Lung microvascular endothelial cell (primary cell): Measurements from ENCODE around the gene SCFD2. TPM values are rescaled to one million over a fixed set of nuclear protein-coding genes. Genes with fewer than 3 reads are reported as not detected.
"Not testable (repeated sequence)": the region's sequence is repeated elsewhere in the genome, so short reads cannot be mapped to it uniquely, and the experiment has no call there.

Source experiments
- DNase-seq, 2 donors: peaks; one replicate each; pipeline versions ENCODE4 v3.0.0 to v3.0.0-alpha.2; 2010; ENCODE audit warnings: low read depth in 2 of 2
- total RNA-seq: library from RNA; depleted of rRNA; stranded (reverse); fragments of >200 nt; gene quantifications from 2 replicates; pipeline ENCODE4 v1.2.1, GENCODE V29; 2014

The SCFD2 gene
- total RNA-seq, 1 donor from 2014 or later: 11.3 TPM

- DNase-seq: no peak
Observed at GRCh38 chr4:53240573-53240972, 125.3 kb downstream of the SCFD2 start.

- not testable (repeated sequence) for DNase-seq
Observed at GRCh38 chr4:53238352-53238751, 127.5 kb downstream of the SCFD2 start.

GRCh38 chr4:53237811-53238210, 128.1 kb downstream of the SCFD2 start:
- not testable (repeated sequence) for DNase-seq

- not testable (repeated sequence) for DNase-seq
Observed at GRCh38 chr4:53236624-53237023, 129.2 kb downstream of the SCFD2 start.

GRCh38 chr4:53235547-53235946, 130.3 kb downstream of the SCFD2 start:
- no peak for DNase-seq

GRCh38 chr4:53234669-53235068, 131.2 kb downstream of the SCFD2 start:
- no peak for DNase-seq

- peak in 1 of 2 donors; percentile 36 for DNase-seq
Observed at GRCh38 chr4:53234111-53234510, 131.8 kb downstream of the SCFD2 start.

- DNase-seq: peak in 1 of 2 donors; percentile 66
Observed at GRCh38 chr4:53233114-53233795, 132.6 kb downstream of the SCFD2 start.

GRCh38 chr4:53232371-53232770, 133.5 kb downstream of the SCFD2 start:
- no peak for DNase-seq

GRCh38 chr4:53228036-53228435, 137.8 kb downstream of the SCFD2 start:
- no peak for DNase-seq

- no peak for DNase-seq
Observed at GRCh38 chr4:53227451-53227850, 138.4 kb downstream of the SCFD2 start.

- no peak for DNase-seq
Observed at GRCh38 chr4:53221832-53222480, 143.9 kb downstream of the SCFD2 start.

- not testable (repeated sequence) for DNase-seq
Observed at GRCh38 chr4:53219148-53219547, 146.7 kb downstream of the SCFD2 start.

GRCh38 chr4:53208753-53209152, 157.1 kb downstream of the SCFD2 start:
- DNase-seq: no peak

GRCh38 chr4:53205970-53206369, 159.9 kb downstream of the SCFD2 start:
- no peak for DNase-seq

- no peak for DNase-seq
Observed at GRCh38 chr4:53199356-53199755, 166.5 kb downstream of the SCFD2 start.

- no peak for DNase-seq
Observed at GRCh38 chr4:53197772-53198142, 168.1 kb downstream of the SCFD2 start.

GRCh38 chr4:53196882-53197771, 168.7 kb downstream of the SCFD2 start:
- peak; percentile 80 to 85 for DNase-seq

GRCh38 chr4:53195815-53196661, 169.8 kb downstream of the SCFD2 start:
- peak; percentile 11 to 48 for DNase-seq

GRCh38 chr4:53194727-53195126, 171.1 kb downstream of the SCFD2 start:
- DNase-seq: no peak

- no peak for DNase-seq
Observed at GRCh38 chr4:53193111-53193510, 172.8 kb downstream of the SCFD2 start.
